Epithelial cell of proximal tubule (primary cell): ENCODE measurements around the gene MYOZ1. TPM values are rescaled to one million over a fixed set of nuclear protein-coding genes. Genes with fewer than 3 reads are reported as not detected.

Source experiments
- DNase-seq: peaks from one replicate; pipeline ENCODE4 v3.0.0-alpha.2; 2011; ENCODE audit warnings: low read depth
- H3K4me3 ChIP-seq: 2 replicates; pipeline ENCODE4 v1.5.1; 2011; ENCODE audit warnings: low read depth, mild to moderate bottlenecking, low read length
- CTCF ChIP-seq: conservative IDR thresholded peaks from 2 replicates; pipeline ENCODE4 v1.5.1; 2012; ENCODE audit warnings: low read depth, mild to moderate bottlenecking, low read length
- total RNA-seq: library from RNA; depleted of rRNA; stranded (reverse); fragments of >200 nt; gene quantifications from 2 replicates; pipeline ENCODE4 v1.2.3, GENCODE V29; 2015

Gene MYOZ1
- total RNA-seq, 1 donor from 2014 or later = 1.1 TPM

DNA sequence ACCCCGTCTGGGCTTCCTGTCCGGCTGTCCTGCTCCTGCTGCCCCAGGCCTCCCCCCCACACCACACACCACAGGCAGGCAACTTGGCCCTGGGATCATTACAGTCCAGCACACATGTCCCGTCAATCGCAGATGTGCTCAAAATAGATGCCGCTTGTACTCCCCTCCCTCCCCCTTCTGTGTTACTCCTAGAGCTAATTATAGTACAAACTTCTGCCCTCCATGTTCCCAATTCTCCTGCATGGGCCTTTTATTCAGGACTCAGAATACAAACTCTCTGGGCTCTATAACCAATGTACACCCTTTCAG lies 14.7 kb upstream of the MYOZ1 start, which contains the start of gene SYNPO2L:
TSS of gene SYNPO2L (minus strand) at position 40 of the 309 bp plus-strand sequence. CDS start 107 bp downstream, outside the sequence.
- no peak for DNase-seq
- TF ChIP-seq CTCF = no peak
- no peak within 1 kb of the TSS for H3K4me3 ChIP-seq

DNA sequence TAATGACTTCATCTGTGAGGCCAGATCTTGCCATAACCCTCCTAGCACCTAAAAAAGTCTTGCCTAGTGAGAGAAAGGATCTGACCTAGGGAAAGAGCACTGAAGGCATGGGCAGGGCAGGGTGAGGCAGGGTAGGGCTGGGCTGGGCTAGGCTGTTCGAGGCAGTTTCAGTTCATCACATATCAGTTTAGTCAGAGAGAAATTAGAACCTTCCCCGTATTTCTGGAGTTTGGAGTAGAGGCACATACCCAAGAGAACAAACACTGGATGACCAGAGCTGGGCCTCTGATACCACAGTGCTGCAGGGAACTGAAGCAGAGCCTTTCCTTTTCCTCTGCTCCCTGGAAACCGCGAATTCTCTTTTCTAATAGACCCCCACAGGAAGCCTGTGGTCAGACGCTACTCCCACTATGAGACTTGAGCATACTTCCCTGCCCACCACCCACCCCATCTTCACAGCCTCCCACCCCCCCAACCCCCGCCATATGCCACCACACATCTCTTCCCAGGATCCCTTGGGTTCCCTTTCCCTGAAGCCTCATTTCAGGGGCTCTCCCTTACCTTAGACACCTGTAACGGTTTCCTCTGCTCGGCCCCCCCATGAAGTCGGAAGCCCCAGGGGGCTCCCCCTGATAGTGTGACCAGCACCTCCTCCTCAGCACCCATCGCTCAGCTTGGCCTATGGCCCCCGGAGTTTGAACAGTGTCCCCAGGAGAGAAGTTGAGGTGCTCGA lies 14.1 kb upstream of the MYOZ1 start:
- DNase-seq = no peak
- H3K4me3 ChIP-seq = no peak overlapping the region
- TF ChIP-seq CTCF = no peak

GRCh38 chr10:73653701-73654100 lies 12.4 kb upstream of the MYOZ1 start:
- no peak overlapping the region for H3K4me3 ChIP-seq
- peak; percentile 35 for TF ChIP-seq CTCF
- no peak for DNase-seq

GRCh38 chr10:73653195-73653594 lies 11.9 kb upstream of the MYOZ1 start:
- TF ChIP-seq CTCF = no peak

GRCh38 chr10:73650537-73651331 lies 9.5 kb upstream of the MYOZ1 start:
- TF ChIP-seq CTCF = no peak
- no peak overlapping the region for H3K4me3 ChIP-seq
- DNase-seq = no peak

More at GRCh38 chr10:73653195-73653594, 11.9 kb upstream of the MYOZ1 start:
- no peak overlapping the region for H3K4me3 ChIP-seq
- DNase-seq = no peak

DNA sequence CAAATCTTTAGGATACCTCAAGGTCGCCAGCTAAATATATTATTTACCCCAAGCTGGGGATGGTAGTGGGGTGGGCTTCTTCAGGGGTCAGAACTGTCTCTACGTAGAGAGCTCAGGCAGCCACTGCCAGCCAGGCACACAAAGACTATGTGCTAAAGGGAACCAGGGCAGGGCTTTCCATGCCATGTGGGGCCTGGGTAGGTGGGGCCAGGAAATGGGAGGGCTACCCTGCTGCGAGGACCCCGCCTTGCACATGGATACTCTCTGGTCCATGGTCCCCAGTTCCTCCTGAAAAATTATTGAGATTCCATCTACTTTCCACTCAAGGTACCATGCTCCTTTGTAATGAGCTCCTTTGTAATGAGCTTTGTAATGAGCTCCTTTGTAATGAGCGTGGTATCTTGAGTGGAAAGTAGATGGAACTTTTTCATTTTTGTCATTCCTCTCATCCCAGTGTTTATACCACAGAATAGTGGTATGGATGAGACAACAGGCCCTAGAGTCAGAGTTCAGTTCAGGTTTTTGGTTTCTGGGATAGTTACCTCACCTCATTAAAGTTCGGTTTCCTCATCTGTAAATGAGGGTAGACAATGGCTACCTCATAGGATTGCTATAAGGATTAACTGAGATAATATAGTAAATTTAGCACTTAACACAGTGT lies 8.7 kb upstream of the MYOZ1 start:
- no peak for DNase-seq
- TF ChIP-seq CTCF = no peak
- H3K4me3 ChIP-seq = no peak overlapping the region
